IMR-90 (cell line): ENCODE measurements around the gene PBRM1. TPM values are rescaled to one million over a fixed set of nuclear protein-coding genes. Genes with fewer than 3 reads are reported as not detected.

Experiments
- ATAC-seq: fragments of 200-7000 bp; cut with Tn5 transposase; 2 replicates; pipeline ENCODE4 v1.9.1; 2020; ENCODE audit warnings: low read depth, mild to moderate bottlenecking, moderate library complexity
- BruUV-seq: library from RNA; stranded (reverse); fragments of 400-500 nt; replicated peaks from 2 replicates; lab custom pipeline; 2021; lab: Mats Ljungman, UMichigan
- CTCF ChIA-PET: fragments of 300-600 bp; formaldehyde crosslinking; extraction: SDS; loops from one replicate; lab custom pipeline; 2021; ENCODE audit warnings: antibody characterized with exemption; lab: Yijun Ruan, JAX
- POLR2A ChIA-PET: fragments of 300-600 bp; sonication (Branson Sonifier 250); formaldehyde crosslinking; loops from one replicate; lab custom pipeline; 2022; ENCODE audit warnings: antibody characterized with exemption; ENCODE audit not compliant: unreplicated experiment; lab: Charles Lee
- DNase-seq: peaks from one replicate; pipeline ENCODE4 v3.0.0; 2013
- H2AFZ ChIP-seq: replicated peaks from 2 replicates; pipeline ENCODE3; 2013; ENCODE audit warnings: low read length, mild to moderate bottlenecking; ENCODE audit not compliant: poor library complexity
- H2AK5ac ChIP-seq: 2 replicates; pipeline ENCODE4 v1.6.1; 2013; ENCODE audit warnings: low read depth, low read length, inconsistent platforms
- H2AK9ac ChIP-seq: replicated peaks from 2 replicates; pipeline ENCODE3; 2013; ENCODE audit warnings: mild to moderate bottlenecking, low read depth, low read length, moderate library complexity; ENCODE audit not compliant: poor library complexity
- H2BK120ac ChIP-seq: 2 replicates; pipeline ENCODE4 v1.6.1; 2013; ENCODE audit warnings: low read depth, low read length, inconsistent platforms
- H2BK15ac ChIP-seq: 3 replicates; pipeline ENCODE4 v1.6.1; 2013; ENCODE audit warnings: low read depth, low read length, inconsistent platforms
- H2BK20ac ChIP-seq: 2 replicates; pipeline ENCODE4 v1.6.1; 2013; ENCODE audit warnings: low read depth, mild to moderate bottlenecking, inconsistent platforms, low read length, moderate library complexity
- H2BK5ac ChIP-seq: 2 replicates; pipeline ENCODE4 v1.6.1; 2013; ENCODE audit warnings: mild to moderate bottlenecking, low read depth, low read length, inconsistent platforms; ENCODE audit not compliant: poor library complexity, severe bottlenecking
- H3K14ac ChIP-seq: replicated peaks from 2 replicates; pipeline ENCODE4 v1.6.1; 2013; ENCODE audit warnings: low read depth, low read length, inconsistent platforms
- H3K18ac ChIP-seq: 2 replicates; pipeline ENCODE4 v1.6.1; 2013; ENCODE audit warnings: low read depth, low read length, control low read depth
- H3K23ac ChIP-seq: 2 replicates; pipeline ENCODE4 v1.6.1; 2013; ENCODE audit warnings: low read depth, low read length, inconsistent platforms
- H3K27ac ChIP-seq: 2 replicates; pipeline ENCODE4 v1.5.1; 2013; ENCODE audit warnings: mild to moderate bottlenecking, control low read depth, low read length; ENCODE audit not compliant: insufficient read depth
- H3K27me3 ChIP-seq: 2 replicates; pipeline ENCODE4 v1.6.1; 2013; ENCODE audit warnings: low read length; ENCODE audit not compliant: control insufficient read depth, insufficient read depth
- H3K36me3 ChIP-seq: 2 replicates; pipeline ENCODE4 v1.6.1; 2013; ENCODE audit warnings: low read length, mixed read lengths; ENCODE audit not compliant: control insufficient read depth, insufficient read depth
- H3K4ac ChIP-seq: 2 replicates; pipeline ENCODE4 v1.6.1; 2013; ENCODE audit warnings: low read depth, low read length, inconsistent platforms
- H3K4me1 ChIP-seq: 2 replicates; pipeline ENCODE4 v1.6.1; 2013; ENCODE audit warnings: low read length, mixed read lengths; ENCODE audit not compliant: control insufficient read depth, insufficient read depth
- H3K4me2 ChIP-seq: 2 replicates; pipeline ENCODE4 v1.6.1; 2013; ENCODE audit warnings: low read depth, mild to moderate bottlenecking, control low read depth, low read length, moderate library complexity
- H3K4me3 ChIP-seq: 2 replicates; pipeline ENCODE4 v1.5.1; 2013; ENCODE audit warnings: low read depth, mild to moderate bottlenecking, control low read depth, low read length, moderate library complexity; ENCODE audit not compliant: insufficient read depth
- H3K56ac ChIP-seq: 2 replicates; pipeline ENCODE4 v1.6.1; 2013; ENCODE audit warnings: low read length, inconsistent platforms; ENCODE audit not compliant: insufficient read depth; ENCODE audit errors: extremely low read depth
- H3K79me1 ChIP-seq, 2 experiments: 2 replicates each; pipeline ENCODE4 v1.6.1; 2013; ENCODE audit warnings: low read length in 2 of 2, inconsistent platforms in 1 of 2, low read depth in 1 of 2
- H3K9ac ChIP-seq: 2 replicates; pipeline ENCODE4 v1.6.1; 2013; ENCODE audit warnings: low read depth, low read length, control low read depth
- H3K9me1 ChIP-seq: 2 replicates; pipeline ENCODE4 v1.6.1; 2013; ENCODE audit warnings: low read length, inconsistent platforms; ENCODE audit not compliant: insufficient read depth
- H3K9me3 ChIP-seq: 2 replicates; pipeline ENCODE4 v1.6.1; 2013; ENCODE audit warnings: low read length; ENCODE audit not compliant: control insufficient read depth, insufficient read depth
- H4K20me1 ChIP-seq: 2 replicates; pipeline ENCODE4 v1.6.1; 2013; ENCODE audit warnings: low read length, inconsistent platforms; ENCODE audit not compliant: insufficient read depth
- H4K5ac ChIP-seq: 2 replicates; pipeline ENCODE4 v1.6.1; 2013; ENCODE audit warnings: mild to moderate bottlenecking, low read depth, low read length, control low read depth
- H4K8ac ChIP-seq, 2 experiments: 2 replicates each; pipeline ENCODE4 v1.6.1; 2013; ENCODE audit warnings: low read depth in 2 of 2, low read length in 2 of 2, control low read depth in 1 of 2, inconsistent platforms in 1 of 2
- H4K91ac ChIP-seq: 2 replicates; pipeline ENCODE4 v1.6.1; 2013; ENCODE audit warnings: low read depth, low read length, inconsistent platforms; ENCODE audit not compliant: insufficient read depth
- BHLHE40 ChIP-seq: fragments of 150-350 bp; IDR thresholded peaks from 2 replicates; pipeline ENCODE4 v1.6.1; 2016; ENCODE audit warnings: mild to moderate bottlenecking, low read depth, low read length
- CEBPB ChIP-seq: IDR thresholded peaks from 2 replicates; pipeline ENCODE4 v1.6.1; 2012; ENCODE audit warnings: low read depth, low read length, improper control_type of control experiment
- MAFK ChIP-seq: IDR thresholded peaks from 2 replicates; pipeline ENCODE4 v1.6.1; 2012; ENCODE audit warnings: low read depth, low read length, improper control_type of control experiment
- MXI1 ChIP-seq: IDR thresholded peaks from 2 replicates; pipeline ENCODE4 v1.6.1; 2012; ENCODE audit warnings: low read depth, mild to moderate bottlenecking, low read length, moderate library complexity, borderline replicate concordance
- POLR2A ChIP-seq: IDR thresholded peaks from 2 replicates; pipeline ENCODE4 v1.6.1; 2012; ENCODE audit warnings: mild to moderate bottlenecking, low read depth, low read length
- USF2 ChIP-seq: fragments of 150-350 bp; IDR thresholded peaks from 2 replicates; pipeline ENCODE4 v1.6.1; 2017; ENCODE audit warnings: mild to moderate bottlenecking, antibody characterized with exemption, low read length, low read depth
- dilution Hi-C: fragments of 300-500 bp; cut with HindIII; formaldehyde crosslinking; loops from one replicate; pipeline ENCODE4 v1.14.3; 2018; ENCODE audit warnings: low sequenced_read_pairs; ENCODE audit not compliant: unreplicated experiment
- in situ Hi-C: fragments of 300-500 bp; cut with MboI; formaldehyde crosslinking; loops from 3 replicates; pipeline ENCODE4 v1.14.3; 2019; ENCODE audit warnings: low sequenced_read_pairs, inconsistent platforms, mixed read lengths
- intact Hi-C: fragments of 100-400 bp; cut with micrococcal nuclease; formaldehyde crosslinking; loops from 2 replicates; pipeline ENCODE4 v1.10.0; 2022
- polyA plus RNA-seq, 3 experiments: library from polyadenylated mRNA; depleted of rRNA; stranded (reverse); fragments of >200 nt; gene quantifications; 2 replicates each; pipeline ENCODE4 v1.2.3, GENCODE V29; 2012; ENCODE audit warnings: low replicate concordance in 1 of 3
- total RNA-seq: library from RNA; depleted of rRNA; stranded (reverse); fragments of >200 nt; gene quantifications from 2 replicates; pipeline ENCODE4 v1.2.3, GENCODE V29; 2012

The PBRM1 gene
- total and polyA plus RNA-seq, 2 of the 4 experiments (the other 2 are of a cell fraction): 16.5 to 72.6 TPM

- ATAC-seq (no peak), DNase-seq (no peak)
- no peak overlapping the region for H2BK5ac ChIP-seq
- H2AK9ac ChIP-seq: no peak overlapping the region
- POLR2A ChIA-PET: no interaction called here
- no peak overlapping the region for H3K14ac ChIP-seq
- no peak overlapping the region for H4K5ac ChIP-seq
- BruUV-seq: no TSS peak
- H2AK5ac ChIP-seq: no peak overlapping the region
- H2BK15ac ChIP-seq: no peak overlapping the region
- in situ Hi-C loops (no loop called here), intact Hi-C loops (no loop called here), dilution Hi-C loops (no loop called here)
- H3K18ac ChIP-seq: no peak overlapping the region
- H3K9ac ChIP-seq: no peak overlapping the region
- no peak overlapping the region for H2BK20ac ChIP-seq
- H3K4me1 ChIP-seq: no peaks in the 10 kb centered on the region
- no peak overlapping the region for H3K4me2 ChIP-seq
- no peak overlapping the region for H3K23ac ChIP-seq
- H3K27me3 ChIP-seq: no peaks in the 10 kb centered on the region
- H3K9me3 ChIP-seq: no peaks in the 10 kb centered on the region
- no peaks in the 10 kb centered on the region for H3K9me1 ChIP-seq
- H3K4me3 ChIP-seq: no peak overlapping the region
- H2BK120ac ChIP-seq: no peak overlapping the region
- no peak overlapping the region for H3K56ac ChIP-seq
- no peak overlapping the region for H2AFZ ChIP-seq
- H3K36me3 ChIP-seq: no peaks in the 10 kb centered on the region; the same call in 1 of the 2 replicates
- no peak overlapping the region for H3K4ac ChIP-seq
- H4K8ac ChIP-seq: no peak overlapping the region
- H3K27ac ChIP-seq: no peak overlapping the region
- H4K20me1 ChIP-seq: no peaks in the 10 kb centered on the region
- no peaks in the 10 kb centered on the region for H3K79me1 ChIP-seq
- CTCF ChIA-PET: no interaction called here
- no peak overlapping the region for H4K91ac ChIP-seq
- TF ChIP-seq POLR2A (no peak), MXI1 (no peak), MAFK (no peak), CEBPB (no peak), USF2 (no peak), BHLHE40 (no peak)
Observed at GRCh38 chr3:52719618-52720017, 33.9 kb upstream of the PBRM1 start.
